IMR-90 (cell line): ENCODE measurements around the gene EFCAB8. TPM values are rescaled to one million over a fixed set of nuclear protein-coding genes. Genes with fewer than 3 reads are reported as not detected.

Experiments
- ATAC-seq: fragments of 200-7000 bp; cut with Tn5 transposase; 2 replicates; pipeline ENCODE4 v1.9.1; 2020; ENCODE audit warnings: low read depth, mild to moderate bottlenecking, moderate library complexity
- BruUV-seq: library from RNA; stranded (reverse); fragments of 400-500 nt; replicated peaks from 2 replicates; lab custom pipeline; 2021; lab: Mats Ljungman, UMichigan
- CTCF ChIA-PET: fragments of 300-600 bp; formaldehyde crosslinking; extraction: SDS; loops from one replicate; lab custom pipeline; 2021; ENCODE audit warnings: antibody characterized with exemption; lab: Yijun Ruan, JAX
- POLR2A ChIA-PET: fragments of 300-600 bp; sonication (Branson Sonifier 250); formaldehyde crosslinking; loops from one replicate; lab custom pipeline; 2022; ENCODE audit warnings: antibody characterized with exemption; ENCODE audit not compliant: unreplicated experiment; lab: Charles Lee
- DNase-seq: peaks from one replicate; pipeline ENCODE4 v3.0.0; 2013
- H2AFZ ChIP-seq: replicated peaks from 2 replicates; pipeline ENCODE3; 2013; ENCODE audit warnings: low read length, mild to moderate bottlenecking; ENCODE audit not compliant: poor library complexity
- H2AK5ac ChIP-seq: 2 replicates; pipeline ENCODE4 v1.6.1; 2013; ENCODE audit warnings: low read depth, low read length, inconsistent platforms
- H2AK9ac ChIP-seq: replicated peaks from 2 replicates; pipeline ENCODE3; 2013; ENCODE audit warnings: mild to moderate bottlenecking, low read depth, low read length, moderate library complexity; ENCODE audit not compliant: poor library complexity
- H2BK120ac ChIP-seq: 2 replicates; pipeline ENCODE4 v1.6.1; 2013; ENCODE audit warnings: low read depth, low read length, inconsistent platforms
- H2BK15ac ChIP-seq: 3 replicates; pipeline ENCODE4 v1.6.1; 2013; ENCODE audit warnings: low read depth, low read length, inconsistent platforms
- H2BK20ac ChIP-seq: 2 replicates; pipeline ENCODE4 v1.6.1; 2013; ENCODE audit warnings: low read depth, mild to moderate bottlenecking, inconsistent platforms, low read length, moderate library complexity
- H2BK5ac ChIP-seq: 2 replicates; pipeline ENCODE4 v1.6.1; 2013; ENCODE audit warnings: mild to moderate bottlenecking, low read depth, low read length, inconsistent platforms; ENCODE audit not compliant: poor library complexity, severe bottlenecking
- H3K14ac ChIP-seq: replicated peaks from 2 replicates; pipeline ENCODE4 v1.6.1; 2013; ENCODE audit warnings: low read depth, low read length, inconsistent platforms
- H3K18ac ChIP-seq: 2 replicates; pipeline ENCODE4 v1.6.1; 2013; ENCODE audit warnings: low read depth, low read length, control low read depth
- H3K23ac ChIP-seq: 2 replicates; pipeline ENCODE4 v1.6.1; 2013; ENCODE audit warnings: low read depth, low read length, inconsistent platforms
- H3K27ac ChIP-seq: 2 replicates; pipeline ENCODE4 v1.5.1; 2013; ENCODE audit warnings: mild to moderate bottlenecking, control low read depth, low read length; ENCODE audit not compliant: insufficient read depth
- H3K27me3 ChIP-seq: 2 replicates; pipeline ENCODE4 v1.6.1; 2013; ENCODE audit warnings: low read length; ENCODE audit not compliant: control insufficient read depth, insufficient read depth
- H3K36me3 ChIP-seq: 2 replicates; pipeline ENCODE4 v1.6.1; 2013; ENCODE audit warnings: low read length, mixed read lengths; ENCODE audit not compliant: control insufficient read depth, insufficient read depth
- H3K4ac ChIP-seq: 2 replicates; pipeline ENCODE4 v1.6.1; 2013; ENCODE audit warnings: low read depth, low read length, inconsistent platforms
- H3K4me1 ChIP-seq: 2 replicates; pipeline ENCODE4 v1.6.1; 2013; ENCODE audit warnings: low read length, mixed read lengths; ENCODE audit not compliant: control insufficient read depth, insufficient read depth
- H3K4me2 ChIP-seq: 2 replicates; pipeline ENCODE4 v1.6.1; 2013; ENCODE audit warnings: low read depth, mild to moderate bottlenecking, control low read depth, low read length, moderate library complexity
- H3K4me3 ChIP-seq: 2 replicates; pipeline ENCODE4 v1.5.1; 2013; ENCODE audit warnings: low read depth, mild to moderate bottlenecking, control low read depth, low read length, moderate library complexity; ENCODE audit not compliant: insufficient read depth
- H3K56ac ChIP-seq: 2 replicates; pipeline ENCODE4 v1.6.1; 2013; ENCODE audit warnings: low read length, inconsistent platforms; ENCODE audit not compliant: insufficient read depth; ENCODE audit errors: extremely low read depth
- H3K79me1 ChIP-seq, 2 experiments: 2 replicates each; pipeline ENCODE4 v1.6.1; 2013; ENCODE audit warnings: low read length in 2 of 2, inconsistent platforms in 1 of 2, low read depth in 1 of 2
- H3K9ac ChIP-seq: 2 replicates; pipeline ENCODE4 v1.6.1; 2013; ENCODE audit warnings: low read depth, low read length, control low read depth
- H3K9me1 ChIP-seq: 2 replicates; pipeline ENCODE4 v1.6.1; 2013; ENCODE audit warnings: low read length, inconsistent platforms; ENCODE audit not compliant: insufficient read depth
- H3K9me3 ChIP-seq: 2 replicates; pipeline ENCODE4 v1.6.1; 2013; ENCODE audit warnings: low read length; ENCODE audit not compliant: control insufficient read depth, insufficient read depth
- H4K20me1 ChIP-seq: 2 replicates; pipeline ENCODE4 v1.6.1; 2013; ENCODE audit warnings: low read length, inconsistent platforms; ENCODE audit not compliant: insufficient read depth
- H4K5ac ChIP-seq: 2 replicates; pipeline ENCODE4 v1.6.1; 2013; ENCODE audit warnings: mild to moderate bottlenecking, low read depth, low read length, control low read depth
- H4K8ac ChIP-seq, 2 experiments: 2 replicates each; pipeline ENCODE4 v1.6.1; 2013; ENCODE audit warnings: low read depth in 2 of 2, low read length in 2 of 2, control low read depth in 1 of 2, inconsistent platforms in 1 of 2
- H4K91ac ChIP-seq: 2 replicates; pipeline ENCODE4 v1.6.1; 2013; ENCODE audit warnings: low read depth, low read length, inconsistent platforms; ENCODE audit not compliant: insufficient read depth
- BHLHE40 ChIP-seq: fragments of 150-350 bp; IDR thresholded peaks from 2 replicates; pipeline ENCODE4 v1.6.1; 2016; ENCODE audit warnings: mild to moderate bottlenecking, low read depth, low read length
- CEBPB ChIP-seq: IDR thresholded peaks from 2 replicates; pipeline ENCODE4 v1.6.1; 2012; ENCODE audit warnings: low read depth, low read length, improper control_type of control experiment
- CHD1 ChIP-seq: IDR thresholded peaks from 2 replicates; pipeline ENCODE4 v1.6.1; 2012; ENCODE audit warnings: low read depth, low read length, improper control_type of control experiment
- CTCF ChIP-seq: conservative IDR thresholded peaks from 2 replicates; pipeline ENCODE4 v1.5.1; 2012; ENCODE audit warnings: mild to moderate bottlenecking, low read depth, low read length, improper control_type of control experiment
- FOS ChIP-seq: fragments of 150-350 bp; IDR thresholded peaks from 2 replicates; pipeline ENCODE4 v1.6.1; 2016; ENCODE audit warnings: low read depth, low read length
- MAFK ChIP-seq: IDR thresholded peaks from 2 replicates; pipeline ENCODE4 v1.6.1; 2012; ENCODE audit warnings: low read depth, low read length, improper control_type of control experiment
- MAZ ChIP-seq: IDR thresholded peaks from 2 replicates; pipeline ENCODE4 v1.6.1; 2012; ENCODE audit warnings: low read depth, mild to moderate bottlenecking, low read length, improper control_type of control experiment, moderate library complexity, borderline replicate concordance
- MXI1 ChIP-seq: IDR thresholded peaks from 2 replicates; pipeline ENCODE4 v1.6.1; 2012; ENCODE audit warnings: low read depth, mild to moderate bottlenecking, low read length, moderate library complexity, borderline replicate concordance
- NFE2L2 ChIP-seq: fragments of 150-350 bp; IDR thresholded peaks from 2 replicates; pipeline ENCODE4 v1.6.1; 2016; ENCODE audit warnings: low read depth, mild to moderate bottlenecking, low read length
- POLR2A ChIP-seq: IDR thresholded peaks from 2 replicates; pipeline ENCODE4 v1.6.1; 2012; ENCODE audit warnings: mild to moderate bottlenecking, low read depth, low read length
- RAD21 ChIP-seq: IDR thresholded peaks from 2 replicates; pipeline ENCODE4 v1.6.1; 2012; ENCODE audit warnings: low read length, improper control_type of control experiment
- RCOR1 ChIP-seq: IDR thresholded peaks from 2 replicates; pipeline ENCODE4 v1.6.1; 2012; ENCODE audit warnings: mild to moderate bottlenecking, low read length, improper control_type of control experiment; ENCODE audit not compliant: insufficient replicate concordance
- RFX5 ChIP-seq: IDR thresholded peaks from 2 replicates; pipeline ENCODE4 v1.8.0; 2012; ENCODE audit warnings: low read depth, mild to moderate bottlenecking, low read length, moderate library complexity
- SMC3 ChIP-seq: fragments of 150-350 bp; IDR thresholded peaks from 2 replicates; pipeline ENCODE4 v1.6.1; 2016; ENCODE audit warnings: low read depth, mild to moderate bottlenecking, antibody characterized with exemption, low read length, moderate library complexity
- WGBS, 2 experiments: methylation state at CpG; one replicate each; pipeline versions ENCODE4 v1.1.5 to v1.1.7; 2013; ENCODE audit warnings: missing lambda C conversion rate in 2 of 2; ENCODE audit not compliant: insufficient read length in 1 of 2; ENCODE audit errors: extremely low coverage in 2 of 2; 5-methylcytosine and 5-hydroxymethylcytosine counted together
- dilution Hi-C: fragments of 300-500 bp; cut with HindIII; formaldehyde crosslinking; loops from one replicate; pipeline ENCODE4 v1.14.3; 2018; ENCODE audit warnings: low sequenced_read_pairs; ENCODE audit not compliant: unreplicated experiment
- in situ Hi-C: fragments of 300-500 bp; cut with MboI; formaldehyde crosslinking; loops from 3 replicates; pipeline ENCODE4 v1.14.3; 2019; ENCODE audit warnings: low sequenced_read_pairs, inconsistent platforms, mixed read lengths
- intact Hi-C: fragments of 100-400 bp; cut with micrococcal nuclease; formaldehyde crosslinking; loops from 2 replicates; pipeline ENCODE4 v1.10.0; 2022
- polyA plus RNA-seq, 3 experiments: library from polyadenylated mRNA; depleted of rRNA; stranded (reverse); fragments of >200 nt; gene quantifications; 2 replicates each; pipeline ENCODE4 v1.2.3, GENCODE V29; 2012; ENCODE audit warnings: low replicate concordance in 1 of 3
- total RNA-seq: library from RNA; depleted of rRNA; stranded (reverse); fragments of >200 nt; gene quantifications from 2 replicates; pipeline ENCODE4 v1.2.3, GENCODE V29; 2012
- TF ChIP-seq, protein P1 (sequence below): fragments of 150-350 bp; IDR thresholded peaks from 2 replicates; pipeline ENCODE4 v1.6.1; 2017; ENCODE audit warnings: mild to moderate bottlenecking, antibody characterized with exemption, low read length, low read depth
- TF ChIP-seq, protein P2 (sequence below): fragments of 150-350 bp; IDR thresholded peaks from 2 replicates; pipeline ENCODE4 v1.6.1; 2016; ENCODE audit warnings: low read depth, mild to moderate bottlenecking, low read length, moderate library complexity, borderline replicate concordance

EFCAB8 gene
- total and polyA plus RNA-seq, 2 of the 4 experiments (the other 2 are of a cell fraction), result not detected

- H2BK15ac ChIP-seq, result no peak overlapping the region
- H3K9me3 ChIP-seq, result no peaks in the 10 kb centered on the region
- H2BK120ac ChIP-seq, result no peak overlapping the region
- dilution Hi-C loops, result no loop called here
- H3K9me1 ChIP-seq, result no peaks in the 10 kb centered on the region; the same call in 1 of the 2 replicates
- no peak for DNase-seq
- H2AFZ ChIP-seq, result no peak overlapping the region
- H3K27me3 ChIP-seq, result no peaks in the 10 kb centered on the region
- H3K18ac ChIP-seq, result no peak overlapping the region
- no peak overlapping the region for H3K23ac ChIP-seq
- no peaks in the 10 kb centered on the region for H3K4me1 ChIP-seq
- no peak overlapping the region for H2BK20ac ChIP-seq
- intact Hi-C loops, result no loop called here
- H3K36me3 ChIP-seq, result peaks cover 7% of the 10 kb centered on the region
- 100% methylated on average over 1 of the region's 4 CpGs; no CpG with 5 or more reads in 1 of the 2 experiments for WGBS, 2 experiments
- no TSS peak for BruUV-seq
- no peak overlapping the region for H3K4me3 ChIP-seq
- ChIA-PET POLR2A (no interaction called here), CTCF (no interaction called here)
- H3K14ac ChIP-seq, result no peak overlapping the region
- H3K9ac ChIP-seq, result no peak overlapping the region
- TF ChIP-seq, protein P1, sequence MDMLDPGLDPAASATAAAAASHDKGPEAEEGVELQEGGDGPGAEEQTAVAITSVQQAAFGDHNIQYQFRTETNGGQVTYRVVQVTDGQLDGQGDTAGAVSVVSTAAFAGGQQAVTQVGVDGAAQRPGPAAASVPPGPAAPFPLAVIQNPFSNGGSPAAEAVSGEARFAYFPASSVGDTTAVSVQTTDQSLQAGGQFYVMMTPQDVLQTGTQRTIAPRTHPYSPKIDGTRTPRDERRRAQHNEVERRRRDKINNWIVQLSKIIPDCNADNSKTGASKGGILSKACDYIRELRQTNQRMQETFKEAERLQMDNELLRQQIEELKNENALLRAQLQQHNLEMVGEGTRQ, result no peak
- TF ChIP-seq CTCF (no peak), NFE2L2 (no peak), BHLHE40 (no peak), FOS (no peak), MAZ (no peak), RAD21 (no peak), CEBPB (no peak), MXI1 (no peak), RCOR1 (no peak), MAFK (no peak), CHD1 (no peak), RFX5 (no peak), SMC3 (no peak), POLR2A (no peak)
- TF ChIP-seq, protein P2, sequence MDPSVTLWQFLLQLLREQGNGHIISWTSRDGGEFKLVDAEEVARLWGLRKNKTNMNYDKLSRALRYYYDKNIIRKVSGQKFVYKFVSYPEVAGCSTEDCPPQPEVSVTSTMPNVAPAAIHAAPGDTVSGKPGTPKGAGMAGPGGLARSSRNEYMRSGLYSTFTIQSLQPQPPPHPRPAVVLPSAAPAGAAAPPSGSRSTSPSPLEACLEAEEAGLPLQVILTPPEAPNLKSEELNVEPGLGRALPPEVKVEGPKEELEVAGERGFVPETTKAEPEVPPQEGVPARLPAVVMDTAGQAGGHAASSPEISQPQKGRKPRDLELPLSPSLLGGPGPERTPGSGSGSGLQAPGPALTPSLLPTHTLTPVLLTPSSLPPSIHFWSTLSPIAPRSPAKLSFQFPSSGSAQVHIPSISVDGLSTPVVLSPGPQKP, result no peak
- no peaks in the 10 kb centered on the region for H4K20me1 ChIP-seq
- H2AK5ac ChIP-seq, result no peak overlapping the region
- no peak overlapping the region for H3K4me2 ChIP-seq
- no peak overlapping the region for H4K8ac ChIP-seq
- H2BK5ac ChIP-seq, result no peak overlapping the region
- in situ Hi-C loops, result no loop called here
- no peak overlapping the region for H4K91ac ChIP-seq
- H3K56ac ChIP-seq, result no peak overlapping the region
- H2AK9ac ChIP-seq, result no peak overlapping the region
- no peak overlapping the region for H3K4ac ChIP-seq
- no peak for ATAC-seq
- no peak overlapping the region for H3K27ac ChIP-seq
- no peaks in the 10 kb centered on the region; a peak in 1 of 4 replicates for H3K79me1 ChIP-seq
- no peak overlapping the region for H4K5ac ChIP-seq
Measured at GRCh38 chr20:32809907-32810306, 48.8 kb upstream of the EFCAB8 start.
